ENCODE measurements around the gene NT5C3A. TPM values are rescaled to one million over a fixed set of nuclear protein-coding genes. Genes with fewer than 3 reads are reported as not detected.

Gene NT5C3A
- total and polyA plus RNA-seq, 2 of the 13 experiments (the other 11 are each of a cell fraction or from before 2014, with no cell fraction given), result 16.9 to 34.0 TPM

DNA sequence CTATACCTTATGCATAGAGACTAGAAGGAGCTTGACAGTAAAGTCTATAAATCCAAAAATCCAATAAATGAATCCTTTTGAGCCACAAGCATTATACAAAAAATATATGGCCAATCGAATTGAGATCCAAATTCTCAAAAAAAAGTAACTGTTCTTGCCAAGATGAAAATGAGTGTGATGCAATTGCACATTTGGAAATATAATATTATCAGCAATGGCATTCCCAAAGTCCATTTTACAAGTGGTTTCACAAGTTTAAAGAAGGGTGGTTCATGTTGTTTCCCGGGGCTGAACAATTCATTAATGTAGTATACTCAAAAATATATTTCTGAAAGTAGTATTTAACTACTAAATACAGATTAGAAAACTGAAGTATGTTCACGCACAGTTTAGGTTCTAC, 39.3 kb upstream of the NT5C3A start (continued):
- TF ChIP-seq ZNF446 (CRISPR knock-in tag; IDR thresholded peaks at IDR 0.05), result no peak

GRCh38 chr7:33100770-33101169, 38.2 kb upstream of the NT5C3A start:
- Histone ChIP-seq H3K27me3 (ENCODE audit: control insufficient read depth in 1 of 2, insufficient read depth in 2 of 2, low read length in 2 of 2) (no peaks in the 10 kb centered on the region), H3K9me3 (ENCODE audit: low read length) (no peaks in the 10 kb centered on the region), H3K4me1 (ENCODE audit: insufficient read depth, low read length) (0 out of 2 replicates have a peak, but pooled peaks cover 9% of the 10 kb centered on the region), H3K27ac (ENCODE audit: extremely low read length, insufficient read depth, low read length) (no peak overlapping the region), H4K20me1 (ENCODE audit: insufficient read depth, low read length) (0 out of 2 replicates have a peak, but pooled peaks cover 3% of the 10 kb centered on the region), H3K79me2 (ENCODE audit: insufficient read depth, low read length) (peaks cover 20% of the 10 kb centered on the region), H3K36me3 (replicated peaks in 1 of 2; ENCODE audit: control insufficient read depth in 1 of 2, insufficient read depth in 2 of 2, low read length in 2 of 2) (peaks cover 26 to 74% of the 10 kb centered on the region in 2 experiments), H2AFZ (ENCODE audit: low read length) (no peak overlapping the region), H3K9ac (ENCODE audit: insufficient read depth, low read depth, low read length) (no peak overlapping the region), H3K4me2 (ENCODE audit: low read depth, low read length) (no peak overlapping the region), H3K4me3 (replicated peaks in 1 of 3; ENCODE audit: insufficient read depth in 1 of 3, low read depth in 2 of 3, low read length in 3 of 3) (no peak overlapping the region)
- BruUV-seq (replicated peaks), result no TSS peak
- no peak for FAIRE-seq
- no peak for ATAC-seq
- in situ Hi-C loops (cut with HindIII; ENCODE audit: extremely low pct_ligation_motif_present, low pct_unique_long_range_greater_than_20kb), result no loop called here
- no peak for TF ChIP-seq MLLT10 (CRISPR knock-in tag; IDR thresholded peaks at IDR 0.05)
- no peak for TF ChIP-seq KDM5B (CRISPR knock-in tag; IDR thresholded peaks at IDR 0.05; ENCODE audit: borderline replicate concordance)
- no peak for TF ChIP-seq GABPB1 (CRISPR knock-in tag; IDR thresholded peaks at IDR 0.05)
- no peak for TF ChIP-seq ZKSCAN1 (IDR thresholded peaks at IDR 0.05; ENCODE audit: low read length)
- TF ChIP-seq ZSCAN20 (CRISPR knock-in tag; IDR thresholded peaks at IDR 0.05; ENCODE audit: borderline replicate concordance), result no peak
- TF ChIP-seq, protein P1, sequence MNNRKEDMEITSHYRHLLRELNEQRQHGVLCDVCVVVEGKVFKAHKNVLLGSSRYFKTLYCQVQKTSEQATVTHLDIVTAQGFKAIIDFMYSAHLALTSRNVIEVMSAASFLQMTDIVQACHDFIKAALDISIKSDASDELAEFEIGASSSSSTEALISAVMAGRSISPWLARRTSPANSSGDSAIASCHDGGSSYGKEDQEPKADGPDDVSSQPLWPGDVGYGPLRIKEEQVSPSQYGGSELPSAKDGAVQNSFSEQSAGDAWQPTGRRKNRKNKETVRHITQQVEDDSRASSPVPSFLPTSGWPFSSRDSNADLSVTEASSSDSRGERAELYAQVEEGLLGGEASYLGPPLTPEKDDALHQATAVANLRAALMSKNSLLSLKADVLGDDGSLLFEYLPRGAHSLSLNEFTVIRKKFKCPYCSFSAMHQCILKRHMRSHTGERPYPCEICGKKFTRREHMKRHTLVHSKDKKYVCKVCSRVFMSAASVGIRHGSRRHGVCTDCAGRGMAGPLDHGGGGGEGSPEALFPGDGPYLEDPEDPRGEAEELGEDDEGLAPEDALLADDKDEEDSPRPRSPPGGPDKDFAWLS (CRISPR knock-in tag; IDR thresholded peaks at IDR 0.05; ENCODE audit: borderline replicate concordance), result no peak
- TF ChIP-seq ZNF572 (CRISPR knock-in tag; IDR thresholded peaks at IDR 0.05), result no peak
- no peak for TF ChIP-seq ZNF670 (CRISPR knock-in tag; IDR thresholded peaks at IDR 0.05; ENCODE audit: borderline replicate concordance)
- no peak for TF ChIP-seq ZNF367 (CRISPR knock-in tag; IDR thresholded peaks at IDR 0.05; ENCODE audit: borderline replicate concordance)
- CTCF ChIA-PET (ENCODE audit: low intra/inter-chr PET ratio, low total read pairs), result no interaction called here
- WGBS (ENCODE audit: low lambda C conversion rate), result 94% methylated on average over 3 of the region's 3 CpGs
- DNase-seq (ENCODE audit: low spot score), result no peak
- POLR2A ChIA-PET, result no interaction called here
- intact Hi-C loops (cut with micrococcal nuclease; ENCODE audit: unreplicated experiment), result no loop called here

Data from HepG2 (cell line).